HuH-7.5 (cell line): ENCODE data around the gene SEMA3A.

Source experiments
- DNase-seq: peaks from one replicate; pipeline ENCODE4 v3.0.0; 2011; ENCODE audit warnings: low spot score

The SEMA3A gene

GRCh38 chr7:84195295-84196060, 889 bp upstream of the SEMA3A start:
- DNase-seq, result no peak

- DNase-seq, result no peak
These were observed 842 bp downstream of the SEMA3A start for GRCh38 chr7:84193747-84194146.

- DNase-seq, result no peak
These were observed 2.7 kb downstream of the SEMA3A start for GRCh38 chr7:84191842-84192241.

GRCh38 chr7:84191261-84191660, 3.3 kb downstream of the SEMA3A start:
- no peak for DNase-seq

GRCh38 chr7:84190016-84190705, 4.4 kb downstream of the SEMA3A start:
- no peak for DNase-seq

GRCh38 chr7:84188786-84189405, 5.7 kb downstream of the SEMA3A start:
- no peak for DNase-seq

GRCh38 chr7:84187813-84188510, 6.6 kb downstream of the SEMA3A start:
- no peak for DNase-seq

GRCh38 chr7:84187087-84187805, 7.3 kb downstream of the SEMA3A start:
- DNase-seq, result no peak

GRCh38 chr7:84183741-84184140, 10.8 kb downstream of the SEMA3A start:
- no peak for DNase-seq

GRCh38 chr7:84182301-84182700, 12.3 kb downstream of the SEMA3A start:
- DNase-seq, result no peak

- DNase-seq, result no peak
These were observed 13.0 kb downstream of the SEMA3A start for GRCh38 chr7:84181628-84182027.

- DNase-seq, result no peak
These were observed 16.7 kb downstream of the SEMA3A start for GRCh38 chr7:84177758-84178412.

GRCh38 chr7:84176716-84177115, 17.9 kb downstream of the SEMA3A start:
- DNase-seq, result no peak

- no peak for DNase-seq
These were observed 19.1 kb downstream of the SEMA3A start for GRCh38 chr7:84175461-84175860.

GRCh38 chr7:84170646-84171045, 23.9 kb downstream of the SEMA3A start:
- DNase-seq, result no peak

GRCh38 chr7:84162584-84162983, 32.0 kb downstream of the SEMA3A start:
- DNase-seq, result no peak

GRCh38 chr7:84162125-84162524, 32.5 kb downstream of the SEMA3A start:
- DNase-seq, result no peak

- DNase-seq, result no peak
These were observed 33.2 kb downstream of the SEMA3A start for GRCh38 chr7:84161398-84161797.

- DNase-seq, result no peak
These were observed 35.2 kb downstream of the SEMA3A start for GRCh38 chr7:84159435-84159834.

GRCh38 chr7:84157171-84157570, 37.4 kb downstream of the SEMA3A start:
- no peak for DNase-seq
